HUES6 (cell line): ENCODE results near the gene RAD50.

Source experiments
- H3K27ac ChIP-seq: 2 replicates; pipeline ENCODE4 v1.7.0; 2013; ENCODE audit warnings: low read depth, mild to moderate bottlenecking, low read length, inconsistent platforms
- H3K27me3 ChIP-seq: 2 replicates; pipeline ENCODE4 v1.6.1; 2013; ENCODE audit warnings: low read length; ENCODE audit not compliant: control insufficient read depth, insufficient read depth
- H3K36me3 ChIP-seq: 2 replicates; pipeline ENCODE4 v1.6.1; 2013; ENCODE audit warnings: low read length; ENCODE audit not compliant: control insufficient read depth, insufficient read depth
- H3K4me1 ChIP-seq: 2 replicates; pipeline ENCODE4 v1.6.1; 2013; ENCODE audit warnings: low read length; ENCODE audit not compliant: control insufficient read depth, insufficient read depth
- H3K4me3 ChIP-seq: 2 replicates; pipeline ENCODE4 v1.5.1; 2013; ENCODE audit warnings: low read depth, low read length
- H3K9ac ChIP-seq: one replicate; pipeline ENCODE4 v1.6.1; 2013; ENCODE audit warnings: mild to moderate bottlenecking, low read length
- H3K9me3 ChIP-seq: 2 replicates; pipeline ENCODE4 v1.6.1; 2013; ENCODE audit warnings: low read depth, low read length; ENCODE audit not compliant: control insufficient read depth, insufficient read depth

Gene RAD50

DNA sequence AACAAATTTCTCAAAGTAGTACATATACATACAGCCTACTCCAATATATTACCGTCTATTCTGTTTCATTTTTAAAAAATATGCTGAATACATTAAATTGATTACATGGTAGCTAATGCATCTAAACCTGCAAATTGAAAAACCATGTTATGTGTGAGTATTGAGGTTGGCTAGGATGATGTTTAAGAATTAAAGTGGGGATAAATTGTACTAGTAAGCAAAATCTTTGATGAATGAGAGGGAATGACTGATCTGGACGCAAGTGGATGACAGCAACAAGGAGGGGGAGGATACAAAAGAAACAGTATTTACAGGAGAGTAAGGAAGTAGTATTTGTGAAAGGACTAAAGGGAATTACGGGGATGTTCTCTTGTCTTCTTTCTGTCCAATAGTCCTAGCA lies 37.4 kb downstream of the RAD50 start:
- H3K27ac ChIP-seq = no peak overlapping the region
- H3K36me3 ChIP-seq = peaks cover 80% of the 10 kb centered on the region
- H3K27me3 ChIP-seq = no peaks in the 10 kb centered on the region
- no peaks in the 10 kb centered on the region for H3K9me3 ChIP-seq
- H3K4me3 ChIP-seq = no peak overlapping the region
- no peak overlapping the region for H3K9ac ChIP-seq
- H3K4me1 ChIP-seq = no peaks in the 10 kb centered on the region

DNA sequence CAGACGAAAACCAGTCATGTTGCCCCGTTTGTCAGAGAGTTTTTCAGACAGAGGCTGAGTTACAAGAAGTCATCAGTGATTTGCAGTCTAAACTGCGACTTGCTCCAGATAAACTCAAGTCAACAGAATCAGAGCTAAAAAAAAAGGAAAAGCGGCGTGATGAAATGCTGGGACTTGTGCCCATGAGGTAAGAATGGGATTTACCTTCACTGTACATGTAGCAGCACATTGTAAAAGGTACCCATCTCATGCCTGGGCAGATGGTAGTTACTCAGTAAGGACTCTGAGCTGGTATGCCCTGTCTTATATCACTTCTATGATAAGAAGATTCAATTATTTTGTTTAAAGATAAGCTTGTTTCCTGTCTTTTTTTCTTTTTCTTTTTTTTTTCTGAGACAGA lies 38.8 kb downstream of the RAD50 start:
- H3K9me3 ChIP-seq = no peaks in the 10 kb centered on the region
- H3K9ac ChIP-seq = no peak overlapping the region
- no peaks in the 10 kb centered on the region for H3K4me1 ChIP-seq
- no peak overlapping the region for H3K27ac ChIP-seq
- H3K27me3 ChIP-seq = no peaks in the 10 kb centered on the region
- H3K36me3 ChIP-seq = peaks cover 76% of the 10 kb centered on the region
- H3K4me3 ChIP-seq = no peak overlapping the region

GRCh38 chr5:132601071-132601728 lies 44.4 kb downstream of the RAD50 start:
- H3K9me3 ChIP-seq = no peaks in the 10 kb centered on the region
- no peaks in the 10 kb centered on the region for H3K4me1 ChIP-seq
- H3K36me3 ChIP-seq = peaks cover 66% of the 10 kb centered on the region
- no peak overlapping the region for H3K9ac ChIP-seq
- H3K27me3 ChIP-seq = no peaks in the 10 kb centered on the region
- no peak overlapping the region for H3K27ac ChIP-seq
- H3K4me3 ChIP-seq = no peak overlapping the region

DNA sequence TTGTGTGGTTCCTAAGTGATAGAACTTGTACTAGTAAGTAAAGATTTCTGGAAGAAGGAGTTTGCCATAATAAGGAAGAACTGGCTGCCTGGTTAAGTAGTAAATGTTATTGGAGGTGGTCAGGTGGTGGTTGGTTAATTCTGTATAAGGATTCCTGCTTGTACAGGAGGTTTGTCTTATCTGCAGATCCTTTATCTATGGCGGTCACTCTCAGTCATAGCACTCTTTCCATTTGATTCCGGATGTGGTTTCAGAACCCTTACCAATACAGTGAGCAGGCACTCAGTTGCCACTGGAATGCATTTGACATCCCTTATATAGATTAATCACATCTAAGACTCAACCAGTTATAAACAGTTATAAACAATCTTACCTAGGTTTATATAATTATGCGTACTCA lies 50.3 kb downstream of the RAD50 start:
- Histone ChIP-seq H3K9me3 (0 out of 2 replicates have a peak, but pooled peaks cover 3% of the 10 kb centered on the region), H3K36me3 (peaks cover 68% of the 10 kb centered on the region), H3K27me3 (no peaks in the 10 kb centered on the region), H3K4me3 (no peak overlapping the region), H3K4me1 (no peaks in the 10 kb centered on the region), H3K9ac (no peak overlapping the region), H3K27ac (no peak overlapping the region)

GRCh38 chr5:132608107-132608506 lies 51.3 kb downstream of the RAD50 start:
- Histone ChIP-seq H3K27me3 (no peaks in the 10 kb centered on the region), H3K4me3 (no peak overlapping the region), H3K27ac (no peak overlapping the region)

DNA sequence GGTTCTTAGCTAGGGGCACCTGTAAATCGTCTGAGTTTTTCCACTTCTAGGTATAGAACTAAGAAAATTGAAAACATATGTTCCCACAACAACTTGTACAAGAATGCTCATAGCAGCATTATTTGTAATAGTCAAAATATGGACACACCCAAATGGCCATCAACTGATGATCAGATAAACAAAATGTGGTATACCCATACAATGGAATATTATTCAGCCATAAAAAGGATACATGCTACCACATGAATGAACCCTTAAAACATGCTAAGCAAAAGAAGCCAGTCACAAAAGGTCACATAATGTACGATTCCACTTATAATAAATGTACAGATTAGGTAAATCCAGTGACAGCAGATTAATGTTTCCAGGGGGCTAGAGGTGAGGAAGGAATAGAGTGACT lies 55.2 kb downstream of the RAD50 start:
- Histone ChIP-seq H3K4me3 (no peak overlapping the region), H3K27ac (no peak overlapping the region), H3K27me3 (no peaks in the 10 kb centered on the region), H3K9ac (no peak overlapping the region), H3K4me1 (no peaks in the 10 kb centered on the region), H3K36me3 (peaks cover 69% of the 10 kb centered on the region), H3K9me3 (0 out of 2 replicates have a peak, but pooled peaks cover 3% of the 10 kb centered on the region)

More at GRCh38 chr5:132608107-132608506, 51.3 kb downstream of the RAD50 start:
- Histone ChIP-seq H3K9ac (no peak overlapping the region), H3K36me3 (peaks cover 67% of the 10 kb centered on the region), H3K4me1 (no peaks in the 10 kb centered on the region), H3K9me3 (0 out of 2 replicates have a peak, but pooled peaks cover 3% of the 10 kb centered on the region)

DNA sequence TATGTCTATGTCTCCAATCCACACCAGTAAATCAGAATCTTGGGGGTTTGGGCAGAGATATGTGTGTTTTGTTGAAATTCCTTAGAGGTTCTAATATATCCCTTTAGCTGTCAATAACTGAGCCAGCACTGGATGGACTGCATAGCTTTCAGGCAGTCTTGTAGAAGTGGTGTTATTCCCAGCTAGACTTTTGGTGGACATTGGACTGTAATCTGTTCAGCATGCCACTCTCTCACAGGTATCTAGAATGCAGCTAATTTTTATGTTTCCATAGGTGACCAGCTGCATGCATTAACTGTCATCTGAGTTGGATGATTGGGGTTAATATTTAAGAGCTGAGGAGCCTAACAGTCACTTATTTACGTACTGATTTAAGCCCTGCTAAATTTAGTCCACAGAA lies 56.1 kb downstream of the RAD50 start:
- H3K36me3 ChIP-seq = peaks cover 75% of the 10 kb centered on the region
- 0 out of 2 replicates have a peak, but pooled peaks cover 3% of the 10 kb centered on the region for H3K9me3 ChIP-seq
- H3K9ac ChIP-seq = no peak overlapping the region
- H3K4me3 ChIP-seq = no peak overlapping the region
- H3K27ac ChIP-seq = no peak overlapping the region
- H3K27me3 ChIP-seq = no peaks in the 10 kb centered on the region
- H3K4me1 ChIP-seq = no peaks in the 10 kb centered on the region

GRCh38 chr5:132621699-132622098 lies 64.9 kb downstream of the RAD50 start:
- H3K9ac ChIP-seq = no peak overlapping the region
- no peak overlapping the region for H3K27ac ChIP-seq
- H3K9me3 ChIP-seq = no peaks in the 10 kb centered on the region
- H3K4me1 ChIP-seq = no peaks in the 10 kb centered on the region
- H3K36me3 ChIP-seq = peaks cover 29% of the 10 kb centered on the region
- no peaks in the 10 kb centered on the region for H3K27me3 ChIP-seq
- H3K4me3 ChIP-seq = no peak overlapping the region

- H3K27me3 ChIP-seq = no peaks in the 10 kb centered on the region
- H3K4me3 ChIP-seq = no peak overlapping the region
- no peaks in the 10 kb centered on the region for H3K4me1 ChIP-seq
- no peak overlapping the region for H3K9ac ChIP-seq
- H3K36me3 ChIP-seq = peaks cover 20% of the 10 kb centered on the region
- H3K9me3 ChIP-seq = no peaks in the 10 kb centered on the region
- H3K27ac ChIP-seq = no peak overlapping the region
These were observed 65.8 kb downstream of the RAD50 start for GRCh38 chr5:132622608-132623007.

DNA sequence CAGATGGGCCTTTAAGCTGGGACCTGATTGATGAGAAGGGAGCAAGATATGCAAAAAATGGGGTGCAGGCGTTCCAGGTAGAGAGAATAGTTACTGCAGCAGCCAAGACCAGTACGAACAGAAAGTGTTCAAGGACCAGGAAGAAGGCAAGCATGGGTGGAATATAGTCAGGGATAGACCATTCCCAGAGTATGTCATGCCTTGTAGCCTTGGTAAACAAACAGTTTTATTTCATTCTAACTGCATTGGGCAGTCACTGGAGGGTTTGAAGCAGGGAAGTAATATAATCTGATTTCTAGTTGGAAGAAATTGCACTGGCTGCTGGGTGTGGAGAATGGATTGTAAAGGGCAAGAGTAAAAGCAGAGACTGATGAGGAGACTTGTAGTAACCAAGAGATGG lies 70.7 kb downstream of the RAD50 start:
- H3K4me1 ChIP-seq = no peaks in the 10 kb centered on the region
- no peak overlapping the region for H3K9ac ChIP-seq
- H3K27me3 ChIP-seq = no peaks in the 10 kb centered on the region
- no peaks in the 10 kb centered on the region for H3K9me3 ChIP-seq
- peaks cover 6% of the 10 kb centered on the region; the same call in 1 of the 2 replicates for H3K36me3 ChIP-seq
- no peak overlapping the region for H3K4me3 ChIP-seq
- H3K27ac ChIP-seq = no peak overlapping the region

DNA sequence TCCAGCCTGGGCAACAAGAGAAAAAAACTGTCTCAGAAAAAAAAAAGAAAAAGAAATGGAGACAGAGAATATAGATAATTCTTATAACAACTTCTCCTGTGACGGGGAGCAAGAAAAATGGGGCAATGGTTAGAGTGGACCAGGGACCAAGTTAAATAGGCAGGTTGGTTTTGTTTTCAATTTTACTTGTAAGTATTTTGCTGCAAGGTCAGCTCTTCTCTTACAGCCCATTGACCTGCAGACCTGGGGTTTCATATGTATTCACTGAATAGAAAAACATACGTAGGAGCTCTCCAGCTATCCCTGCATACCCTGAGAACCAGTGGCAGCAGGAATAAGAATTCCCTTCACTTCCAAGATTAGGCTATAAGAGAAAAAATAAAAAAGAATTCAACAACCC lies 72.0 kb downstream of the RAD50 start:
- Histone ChIP-seq H3K4me1 (no peaks in the 10 kb centered on the region), H3K27me3 (no peaks in the 10 kb centered on the region), H3K27ac (no peak overlapping the region), H3K4me3 (no peak overlapping the region), H3K9ac (no peak overlapping the region), H3K9me3 (no peaks in the 10 kb centered on the region), H3K36me3 (peaks cover 6% of the 10 kb centered on the region; the same call in 1 of the 2 replicates)
